NCI-H226 (cell line): ENCODE results near the gene GOLGA3.
"Not testable (repeated sequence)": the region's sequence is repeated elsewhere in the genome, so short reads cannot be mapped to it uniquely, and the experiment has no call there.

Experiments
- DNase-seq: peaks from one replicate; pipeline ENCODE4 v3.0.0-alpha.2; 2015

Gene GOLGA3

DNA sequence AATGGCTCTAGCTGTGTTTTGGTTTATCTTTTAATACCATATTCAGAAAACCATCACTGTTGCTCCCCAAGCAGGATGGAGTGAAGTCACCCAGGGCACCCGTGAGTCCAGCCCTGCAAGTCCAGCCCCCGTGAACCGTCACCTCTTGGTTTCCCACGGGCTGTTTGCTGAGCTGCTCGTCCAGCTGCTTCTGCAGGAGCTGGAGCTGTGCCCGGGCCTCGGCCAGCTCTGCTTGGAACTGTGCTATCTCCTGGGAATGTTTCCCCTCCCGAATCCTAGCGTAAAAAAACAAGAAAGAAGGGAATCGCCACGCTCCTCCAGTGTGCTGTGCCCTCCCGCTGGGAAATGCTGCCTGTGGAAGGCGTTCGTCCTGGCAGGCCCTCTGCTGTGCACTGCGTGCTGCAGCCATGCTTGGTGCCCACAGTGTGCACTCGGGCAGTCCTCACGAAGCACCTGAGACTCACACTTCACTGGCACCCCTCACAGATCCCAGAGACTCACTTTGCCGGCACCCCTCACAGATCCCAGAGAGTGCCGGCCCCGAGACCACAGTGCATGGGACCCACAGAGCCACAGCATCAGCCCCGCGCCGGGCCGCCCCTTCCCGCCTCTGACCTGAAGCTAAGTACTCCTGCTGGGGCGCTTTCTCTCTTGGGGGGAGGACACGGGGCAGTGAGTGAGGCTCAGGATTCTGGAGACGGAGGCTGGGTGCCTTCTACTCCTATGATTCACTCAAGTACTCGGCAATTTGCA lies 51.7 kb downstream of the GOLGA3 start:
- DNase-seq, result no peak

DNA sequence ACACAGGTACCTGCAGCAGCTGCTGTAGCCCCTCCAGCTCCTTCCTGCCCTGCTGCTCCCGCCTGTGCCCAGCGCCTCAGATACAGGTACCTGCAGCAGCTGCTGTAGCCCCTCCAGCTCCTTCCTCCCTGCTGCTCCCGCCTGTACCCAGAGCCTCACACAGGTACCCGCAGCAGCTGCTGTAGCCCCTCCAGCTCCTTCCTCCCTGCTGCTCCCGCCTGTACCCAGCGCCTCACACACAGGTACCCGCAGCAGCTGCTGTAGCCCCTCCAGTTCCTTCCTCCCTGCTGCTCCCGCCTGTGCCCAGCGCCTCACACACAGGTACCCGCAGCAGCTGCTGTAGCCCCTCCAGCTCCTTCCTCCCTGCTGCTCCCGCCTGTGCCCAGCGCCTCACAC lies 52.4 kb downstream of the GOLGA3 start:
- not testable (repeated sequence) for DNase-seq

DNA sequence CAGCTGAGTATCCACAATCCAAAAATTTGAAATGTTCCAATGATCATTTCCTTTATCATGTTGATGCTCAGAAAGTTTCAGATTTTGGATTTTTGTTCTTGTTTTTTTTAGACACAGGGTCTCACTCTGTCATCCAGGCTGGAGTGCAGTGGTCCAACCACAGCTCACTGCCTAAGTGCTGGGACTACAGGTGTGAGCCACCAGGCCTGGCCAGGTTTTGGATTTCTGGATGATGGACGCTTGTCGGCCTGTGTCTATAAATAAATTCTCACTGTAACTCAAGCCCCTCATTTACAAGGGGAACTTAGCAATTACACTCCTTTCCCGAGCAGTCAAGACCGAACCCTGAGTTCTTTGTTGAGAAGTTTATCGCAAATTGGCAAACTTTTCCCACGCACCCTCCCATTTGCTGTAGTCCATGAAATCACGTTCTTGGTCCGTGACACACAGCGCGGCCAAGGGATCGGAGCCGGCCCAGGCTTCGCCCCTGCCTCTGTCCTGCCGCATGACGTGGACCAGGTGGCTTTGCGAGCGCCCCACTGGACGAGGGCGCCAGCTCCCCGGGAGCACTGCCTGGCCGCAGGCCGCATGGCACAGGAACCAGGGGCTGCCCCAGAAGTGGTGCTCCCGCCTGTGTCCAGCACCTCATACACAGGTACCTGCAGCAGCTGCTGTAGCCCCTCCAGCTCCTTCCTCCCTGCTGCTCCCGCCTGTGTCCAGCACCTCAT lies 53.0 kb downstream of the GOLGA3 start:
- DNase-seq, result no peak

DNA sequence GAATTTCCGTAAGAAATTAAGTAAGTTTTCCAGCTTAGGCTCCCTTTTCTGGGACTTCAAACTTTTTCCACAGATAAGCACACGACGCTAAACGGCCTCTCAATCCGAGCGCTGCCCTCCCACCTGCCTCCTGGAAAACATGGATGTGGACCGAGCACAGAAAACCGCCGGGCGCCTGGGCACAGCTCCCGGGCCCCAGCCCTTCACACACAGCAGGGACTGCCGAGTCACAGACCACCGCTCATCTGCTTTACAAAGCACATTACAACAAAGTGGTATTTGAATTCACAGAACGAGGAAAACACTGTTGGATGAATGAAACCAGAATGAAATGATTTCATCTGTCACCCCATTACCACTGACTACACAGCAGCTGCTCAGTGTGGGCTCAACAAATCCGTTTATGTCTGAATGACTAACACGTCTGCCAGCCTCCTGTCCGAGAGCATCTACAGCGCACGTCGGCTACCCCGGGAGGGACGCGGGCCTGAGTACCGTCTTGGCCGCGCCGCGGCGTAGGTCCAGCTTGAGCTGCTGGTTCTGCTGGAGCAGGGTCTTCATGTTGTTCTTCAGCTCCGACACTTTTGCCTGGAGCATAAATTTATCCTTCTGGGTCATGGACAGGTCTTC lies 53.9 kb downstream of the GOLGA3 start:
- DNase-seq, result no peak

DNA sequence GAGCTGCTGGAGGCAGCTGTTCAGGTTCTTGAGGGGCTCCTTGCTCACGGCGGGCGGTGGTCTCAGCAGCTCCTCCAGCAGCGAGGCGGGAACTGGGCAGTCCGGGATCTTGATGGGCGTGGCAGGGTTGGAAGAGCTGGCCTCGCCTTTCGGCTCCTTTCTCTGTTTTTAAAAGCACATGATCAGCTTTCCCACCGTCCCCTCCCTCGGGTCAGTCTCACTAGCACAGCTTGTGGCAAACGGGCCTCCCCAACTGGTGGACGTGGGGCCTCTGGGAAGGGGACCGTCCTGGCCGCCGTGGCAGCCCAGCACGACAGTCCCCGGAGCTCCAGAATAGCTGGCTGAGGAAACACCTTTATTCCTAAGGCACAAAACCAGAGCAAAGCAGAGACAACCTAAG lies 54.5 kb downstream of the GOLGA3 start:
- DNase-seq, result no peak

DNA sequence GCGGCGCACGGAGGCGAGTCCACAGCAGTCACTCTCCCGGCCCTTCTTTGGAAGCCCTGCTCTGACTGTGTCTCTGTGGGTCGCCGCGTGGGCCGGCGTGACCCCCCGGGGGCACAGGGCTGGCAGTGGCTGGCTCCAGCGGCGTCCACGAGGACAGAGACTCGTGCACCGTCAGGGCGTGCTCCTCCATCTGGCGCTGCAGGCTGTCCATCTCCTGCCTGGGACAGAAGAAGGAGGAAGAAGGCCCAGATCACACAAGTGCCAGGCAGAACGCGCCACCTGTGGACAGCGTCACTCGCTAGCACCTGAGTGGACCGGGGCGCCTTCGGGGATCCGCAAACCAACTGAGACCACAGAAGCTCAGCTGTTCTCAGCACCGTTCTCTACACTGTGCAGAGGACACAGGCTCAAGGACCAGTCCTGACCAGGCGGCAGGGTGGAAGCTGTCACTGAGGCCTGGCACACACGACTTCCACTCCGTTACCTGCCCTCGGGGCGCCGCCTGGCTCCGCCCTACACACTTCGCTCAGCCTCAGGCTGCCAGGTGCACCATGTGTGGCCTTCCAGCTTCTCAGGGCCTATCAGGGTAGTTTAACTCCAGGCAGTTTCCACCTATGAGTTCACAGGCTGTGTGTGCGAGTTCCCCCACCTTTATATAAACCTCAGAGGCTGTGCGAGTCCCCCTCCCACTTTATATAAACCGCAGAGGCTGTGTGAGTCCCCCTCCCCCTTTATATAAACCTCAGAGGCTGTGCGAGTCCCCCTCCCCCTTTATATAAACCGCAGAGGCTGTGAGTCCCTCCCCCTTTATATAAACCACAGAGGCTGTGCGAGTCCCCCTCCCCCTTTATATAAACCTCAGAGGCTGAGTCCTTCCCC lies 55.4 kb downstream of the GOLGA3 start:
- no peak for DNase-seq

DNA sequence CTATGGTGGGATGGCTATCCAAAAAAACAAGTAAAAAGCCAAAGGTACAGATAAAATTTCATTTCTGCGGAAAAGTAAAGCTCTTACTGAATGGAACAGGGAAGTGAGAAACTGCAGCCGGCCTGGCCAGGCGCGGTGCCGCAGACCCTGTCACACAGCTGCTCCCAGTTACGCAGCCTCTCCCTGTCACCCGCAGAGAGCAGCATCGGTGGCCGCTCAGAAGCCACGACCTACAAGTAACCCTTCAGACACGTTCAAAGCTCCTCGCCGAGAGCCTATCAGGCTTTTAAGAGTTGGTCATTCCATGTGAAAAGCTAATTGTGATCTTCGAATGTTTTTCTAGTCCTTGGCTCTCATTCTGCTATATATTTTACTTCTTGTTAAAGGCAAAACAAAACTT lies 56.1 kb downstream of the GOLGA3 start:
- DNase-seq, result no peak

DNA sequence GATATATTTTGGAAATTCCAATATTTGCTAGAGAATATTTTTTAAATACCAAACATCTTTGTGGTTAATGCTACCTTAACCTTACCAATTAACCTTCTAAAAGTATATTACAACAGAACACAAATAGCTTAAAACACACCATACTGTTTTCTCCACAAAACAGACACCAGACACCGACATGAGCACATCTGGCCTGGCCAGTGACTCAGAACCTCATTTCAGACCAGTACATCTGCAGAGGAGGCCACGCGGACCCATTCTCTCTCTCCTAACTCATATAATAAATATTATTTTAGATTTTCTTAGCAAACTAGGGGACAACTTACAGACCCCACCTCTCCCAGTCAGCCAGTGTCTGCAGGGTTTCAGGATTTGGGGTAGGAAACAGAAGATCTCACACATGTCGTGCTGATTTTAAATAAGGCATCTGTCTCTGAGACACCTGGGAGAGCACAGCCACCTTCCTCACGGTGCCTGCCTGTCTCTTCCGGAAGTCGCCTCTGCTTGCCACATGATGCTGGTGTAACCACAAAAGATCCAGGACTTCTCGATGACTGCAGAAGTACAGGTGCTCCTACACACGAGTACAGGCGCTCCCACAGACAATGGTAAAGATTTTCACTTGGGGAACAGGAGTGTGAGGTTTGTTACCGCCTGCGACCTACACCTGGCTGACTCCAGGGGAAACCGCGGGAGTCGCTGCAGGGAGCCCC lies 57.4 kb downstream of the GOLGA3 start:
- no peak for DNase-seq

DNA sequence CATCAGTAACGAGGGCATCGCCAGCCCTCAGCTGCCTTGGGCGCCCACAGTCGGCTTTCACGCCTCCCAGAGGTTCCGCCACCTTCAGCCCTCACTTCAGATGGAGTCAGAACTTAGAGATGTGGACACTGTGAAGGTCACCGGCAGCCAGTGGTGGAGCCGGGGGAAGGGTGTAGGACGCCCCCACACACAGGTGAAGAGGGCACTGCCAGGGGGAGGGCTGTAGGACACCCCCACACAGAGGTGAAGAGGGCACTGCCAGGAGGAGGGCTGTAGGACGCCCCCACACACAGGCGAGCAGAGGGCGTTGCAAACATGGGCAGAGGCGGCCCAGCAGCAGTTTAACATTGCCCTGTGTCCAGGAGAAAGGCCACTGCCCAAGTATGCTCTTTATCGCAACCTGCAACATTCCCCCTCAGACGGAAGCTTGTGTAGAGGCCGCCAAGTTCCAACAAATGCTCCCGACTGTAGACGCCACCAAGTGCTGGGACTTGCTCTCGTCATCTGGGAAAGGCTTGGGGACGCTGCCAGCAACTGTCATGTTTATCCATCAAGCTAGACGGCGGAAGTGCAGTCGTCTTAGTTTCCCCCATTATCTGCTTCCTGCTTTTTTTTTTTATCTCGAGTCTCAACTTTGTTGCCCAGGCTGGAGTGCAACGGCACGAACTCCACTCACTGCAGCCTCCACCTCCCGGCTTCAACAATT lies 62.1 kb downstream of the GOLGA3 start:
- no peak for DNase-seq

DNA sequence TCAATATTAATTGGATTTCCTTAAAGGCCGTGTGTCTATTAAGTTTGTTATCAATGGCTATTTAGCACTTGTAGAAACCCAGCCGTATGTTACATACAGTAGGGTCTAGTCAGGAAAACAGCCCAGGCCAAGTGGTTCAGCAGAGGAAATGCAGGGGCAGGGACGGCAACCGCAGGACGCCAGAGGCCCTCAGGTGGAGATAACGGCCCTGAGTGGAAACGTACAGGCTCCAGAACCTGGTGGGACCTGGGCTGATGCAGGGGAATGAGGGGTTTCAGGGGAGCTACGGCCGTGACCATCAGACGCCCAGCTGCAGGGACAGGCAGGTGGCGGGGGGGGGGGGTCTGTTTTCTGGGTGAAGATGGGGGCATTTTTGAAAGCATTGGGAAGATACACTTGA lies 63.3 kb downstream of the GOLGA3 start:
- no peak for DNase-seq

DNA sequence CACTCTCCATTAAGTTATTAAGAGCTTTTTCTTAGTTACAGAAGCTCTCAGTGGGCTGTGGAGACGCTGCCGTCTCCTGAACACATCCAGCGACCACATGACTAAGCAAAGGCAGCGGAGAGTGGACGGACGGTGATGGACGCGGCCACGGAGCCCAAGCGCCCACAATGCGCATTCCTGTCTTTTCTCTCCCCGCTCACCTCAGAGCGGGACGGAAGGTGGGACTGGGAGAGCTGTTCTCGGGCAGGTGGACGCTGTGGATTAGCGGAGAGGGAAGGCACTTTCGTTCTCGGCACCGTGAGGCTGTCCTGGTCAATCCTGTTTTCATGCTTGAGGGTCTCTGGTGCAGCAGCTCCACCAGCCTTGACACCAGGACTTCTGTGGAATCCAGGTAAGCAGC lies 64.4 kb downstream of the GOLGA3 start:
- no peak for DNase-seq

DNA sequence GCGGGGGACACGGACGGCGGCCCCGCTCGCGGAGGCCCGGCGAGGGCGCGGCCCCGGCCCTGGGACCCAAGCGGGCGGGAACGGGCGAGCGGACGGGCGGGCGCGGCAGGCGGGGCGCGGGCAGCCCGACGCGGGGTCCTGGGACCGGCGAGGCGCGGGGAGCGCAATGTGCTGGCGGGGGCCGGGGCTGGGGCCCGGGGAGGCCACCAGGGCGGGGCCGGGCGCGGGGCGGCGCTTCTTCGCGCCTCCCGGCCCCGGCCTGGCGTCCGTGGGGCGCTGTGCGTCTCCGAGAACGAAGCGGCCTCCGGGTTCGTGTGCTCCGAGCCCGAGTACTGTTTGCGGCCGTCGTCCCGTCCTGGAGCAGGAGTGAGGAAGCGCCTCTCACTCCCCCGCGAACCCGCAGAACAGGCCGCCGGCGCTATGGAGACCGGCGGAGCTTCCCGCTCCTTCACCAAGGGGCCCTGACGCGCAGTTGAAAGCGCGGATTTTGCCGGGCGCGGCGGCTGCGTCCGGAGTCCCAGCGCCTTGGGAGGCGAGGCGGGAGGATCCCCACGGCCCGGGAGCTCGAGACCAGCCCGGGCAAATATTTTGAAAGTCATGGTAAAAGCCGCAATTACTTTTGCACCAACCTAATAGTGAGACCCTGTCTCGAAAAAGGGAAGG lies 66.6 kb downstream of the GOLGA3 start:
- DNase-seq, result peak; percentile 89

DNA sequence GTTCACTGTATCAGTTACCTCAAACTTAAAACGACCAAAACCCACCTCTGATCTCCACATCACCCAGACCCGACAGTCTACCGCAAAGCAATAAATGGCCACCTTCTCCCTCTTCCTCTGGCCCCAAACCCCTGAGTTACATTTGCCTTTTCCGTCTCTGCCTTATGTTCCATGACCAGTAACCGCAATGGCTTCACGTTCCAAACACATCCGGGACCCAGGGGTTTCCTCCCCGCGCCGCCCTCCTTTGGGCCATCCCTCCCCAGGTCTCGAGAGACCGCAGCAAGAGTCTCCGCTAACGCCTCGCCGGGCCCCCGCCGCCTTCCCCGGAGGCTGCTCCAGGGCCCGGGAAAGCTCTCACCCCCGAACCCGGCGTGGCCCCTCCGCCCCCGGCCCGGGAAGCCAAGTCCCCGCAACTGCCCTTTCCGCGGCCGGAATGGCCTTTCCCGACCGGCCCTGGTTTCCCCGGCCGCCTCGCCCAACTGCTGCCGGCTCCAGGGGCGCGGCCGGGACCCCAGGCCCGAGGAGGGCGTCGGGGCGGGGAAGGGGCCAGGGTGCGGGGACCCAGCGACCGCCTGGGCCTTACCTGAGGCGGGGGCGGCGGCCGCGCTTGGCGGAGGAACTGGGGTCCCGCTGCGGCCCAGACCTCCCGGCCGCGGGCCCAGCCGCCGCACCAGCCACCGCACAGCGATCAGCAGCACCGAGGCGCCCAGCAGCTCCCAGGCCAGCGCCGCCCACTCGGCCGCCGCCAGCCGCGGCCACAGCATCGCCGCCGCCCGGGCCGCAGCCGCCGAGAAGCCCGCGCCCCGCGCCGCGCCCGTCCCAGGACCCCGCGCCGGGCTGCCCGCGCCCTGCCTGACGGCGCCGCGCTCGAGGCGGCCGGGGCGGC lies 67.4 kb downstream of the GOLGA3 start, which contains the start of gene ANKLE2:
Gene ANKLE2 (minus strand): TSS at position 801 of the 889 bp plus-strand sequence. CDS start 34 bp downstream, at position 767.
- DNase-seq, result peak; percentile 53

DNA sequence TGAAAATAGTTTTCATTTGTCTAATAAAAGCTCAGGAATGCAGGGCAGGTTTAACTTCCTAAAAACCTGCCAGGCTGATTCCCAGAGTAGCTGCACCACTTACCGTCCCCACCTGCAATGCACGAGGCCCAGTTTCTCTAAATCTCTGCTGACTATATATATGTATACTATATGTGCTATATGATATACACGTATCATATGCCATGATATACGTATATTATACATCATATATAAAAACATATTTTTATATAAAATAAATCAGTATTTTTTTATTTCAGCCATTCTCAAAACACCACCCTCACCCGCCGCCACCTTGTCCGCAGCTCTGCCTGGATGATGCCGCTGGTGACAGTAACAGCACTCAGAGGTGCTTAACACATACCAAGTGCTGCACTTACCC lies 69.3 kb downstream of the GOLGA3 start:
- DNase-seq, result no peak

DNA sequence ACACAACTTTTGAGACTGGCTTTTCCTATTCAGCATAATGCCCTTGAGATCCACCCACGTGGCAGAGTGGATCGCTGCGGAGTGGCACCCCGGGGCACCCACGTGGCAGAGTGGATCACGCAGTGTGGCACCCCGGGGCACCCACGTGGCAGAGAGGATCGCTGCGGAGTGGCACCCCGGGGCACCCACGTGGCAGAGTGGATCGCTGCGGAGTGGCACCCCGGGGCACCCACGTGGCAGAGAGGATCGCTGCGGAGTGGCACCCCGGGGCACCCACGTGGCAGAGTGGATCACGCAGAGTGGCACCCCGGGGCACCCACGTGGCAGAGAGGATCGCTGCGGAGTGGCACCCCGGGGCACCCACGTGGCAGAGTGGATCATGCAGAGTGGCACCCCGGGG lies 69.8 kb downstream of the GOLGA3 start:
- not testable (repeated sequence) for DNase-seq

DNA sequence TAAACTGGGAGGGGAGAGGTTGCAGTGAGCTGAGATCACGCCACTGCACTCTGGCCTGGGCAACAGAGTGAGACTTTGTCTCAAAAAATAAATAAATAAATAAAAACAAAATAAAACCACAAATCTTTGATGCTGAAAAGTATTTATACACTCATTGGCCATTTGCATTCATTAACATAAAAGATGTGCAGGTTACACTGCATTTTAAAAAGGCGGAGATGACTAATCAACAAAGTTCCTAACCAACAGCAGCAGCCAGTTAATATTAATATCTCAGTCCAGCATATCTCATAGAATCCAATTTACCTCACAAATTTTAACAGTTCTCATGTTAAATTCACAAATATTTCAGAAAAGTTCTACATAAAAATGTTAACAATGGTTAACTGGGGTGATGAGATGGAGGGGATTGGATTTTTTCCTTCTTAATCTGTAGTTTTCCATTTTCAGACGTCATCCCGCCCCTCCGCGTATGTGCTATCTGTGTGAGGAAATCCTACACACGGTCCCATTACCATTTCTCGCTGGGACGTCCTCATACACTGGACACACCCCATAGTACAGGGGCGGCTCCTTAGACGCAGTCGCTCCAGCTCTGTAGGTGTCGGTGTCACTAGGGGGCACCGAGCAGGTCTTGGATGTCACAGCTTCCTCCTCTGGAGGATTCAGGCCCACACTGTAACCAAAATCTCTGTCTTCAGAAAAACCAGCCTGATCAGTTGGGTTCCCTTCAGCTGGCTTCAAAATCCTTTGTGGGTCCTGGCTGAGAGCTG lies 74.3 kb downstream of the GOLGA3 start:
- DNase-seq, result no peak

DNA sequence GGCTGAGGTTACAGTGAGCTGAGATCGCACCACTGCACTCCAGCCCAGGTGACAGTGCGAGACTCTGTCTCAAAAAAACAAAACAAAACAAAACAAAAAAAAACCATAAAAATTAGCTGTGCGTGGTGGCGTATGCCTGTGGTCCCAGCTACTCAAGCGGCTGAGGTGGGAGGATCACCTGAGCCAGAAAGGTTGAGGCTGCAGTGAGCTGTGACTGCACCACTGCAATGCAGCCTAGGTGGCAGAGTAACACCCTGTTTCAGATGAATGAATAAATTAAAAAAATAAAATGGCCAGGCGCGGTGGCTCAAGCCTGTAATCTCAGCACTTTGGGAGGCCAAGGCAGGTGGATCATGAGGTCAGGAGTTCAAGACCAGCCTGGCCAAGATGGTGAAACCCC lies 75.0 kb downstream of the GOLGA3 start:
- DNase-seq, result not testable (repeated sequence)

DNA sequence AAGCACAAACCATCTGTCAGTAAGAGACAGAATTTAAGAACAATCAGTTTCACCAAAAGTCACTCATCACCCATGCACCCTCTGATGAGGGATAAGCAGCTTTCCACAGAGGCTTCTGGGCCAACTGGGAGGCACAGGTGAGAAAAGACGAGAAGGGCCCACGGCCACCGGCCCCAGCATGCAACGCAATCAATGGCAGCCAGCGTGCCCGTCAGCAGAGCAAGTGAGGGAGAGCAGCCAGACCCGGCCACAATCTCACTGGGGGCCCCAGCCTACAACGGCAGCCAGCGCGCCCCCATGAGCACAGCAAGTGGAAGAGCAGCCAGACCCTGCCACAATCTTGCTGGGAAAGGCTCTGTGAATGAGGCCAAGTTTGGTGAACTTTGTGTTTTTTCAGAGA lies 80.3 kb downstream of the GOLGA3 start:
- DNase-seq, result no peak

DNA sequence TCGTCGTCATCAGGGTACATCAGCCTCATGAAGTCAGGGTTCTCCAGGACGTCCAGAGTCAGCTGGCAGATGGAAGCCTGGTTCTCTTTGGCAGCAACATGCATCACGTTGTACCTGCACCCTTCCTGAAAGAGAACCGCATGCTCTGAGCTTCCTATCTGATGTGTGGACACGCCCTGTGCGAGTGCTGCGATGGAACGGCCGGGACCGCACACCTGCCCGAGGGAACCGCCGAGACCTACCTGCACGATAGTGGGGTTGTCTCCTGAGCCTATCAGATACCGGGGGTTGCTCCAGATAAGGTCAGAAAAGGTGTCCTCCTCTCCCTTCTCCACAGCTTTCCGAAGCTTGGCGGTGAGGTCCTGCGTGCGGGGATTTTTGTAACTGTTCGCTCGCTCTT lies 80.8 kb downstream of the GOLGA3 start:
- no peak for DNase-seq
